B cell (primary cell): ENCODE data around the gene PLK3. TPM values are rescaled to one million over a fixed set of nuclear protein-coding genes. Genes with fewer than 3 reads are reported as not detected.

Source experiments
- ATAC-seq: fragments of 200-7000 bp; cut with Tn5 transposase; one replicate; pipeline ENCODE4 v1.10.0; 2021; ENCODE audit warnings: low read depth, mild to moderate bottlenecking, moderate number of reproducible peaks, moderate library complexity
- CTCF ChIA-PET: fragments of 350-600 bp; sonication (Branson Sonifier 250); formaldehyde crosslinking; loops from one replicate; lab custom pipeline; 2021; ENCODE audit warnings: antibody characterized with exemption, inconsistent platforms; lab: Charles Lee
- POLR2A ChIA-PET: fragments of 350-600 bp; sonication (Branson Sonifier 250); formaldehyde crosslinking; loops from one replicate; lab custom pipeline; 2021; ENCODE audit warnings: antibody characterized with exemption; lab: Charles Lee
- DNase-seq: peaks from one replicate; pipeline ENCODE4 v3.0.0; 2013
- H2AFZ ChIP-seq: 2 replicates; pipeline ENCODE4 v1.6.1; 2012; ENCODE audit warnings: mild to moderate bottlenecking, low read depth, low read length; ENCODE audit not compliant: insufficient read depth, poor library complexity, severe bottlenecking
- H3K27ac ChIP-seq, 2 donors: 1 replicate in 1 of 2; 2 replicates in 1 of 2; pipeline ENCODE4 v1.5.1; 2012 to 2013; ENCODE audit warnings: low read length in 2 of 2, mild to moderate bottlenecking in 2 of 2, moderate library complexity in 1 of 2
- H3K27me3 ChIP-seq, 4 experiments: fragments of 200-600 bp in 1 of 4; sonication (generic) in 1 of 4; replicated peaks in 1 of 4; 1 replicate in 2 of 4; 2 replicates in 2 of 4; pipeline versions ENCODE4 v1.6.1 to v1.7.0; 2013 to 2016; ENCODE audit warnings: low read length in 3 of 4, mild to moderate bottlenecking in 2 of 4, mixed read lengths in 1 of 4, moderate library complexity in 1 of 4; ENCODE audit not compliant: insufficient read depth in 4 of 4, control insufficient read depth in 3 of 4; ENCODE audit errors: control extremely low read depth in 1 of 4
- H3K36me3 ChIP-seq, 2 experiments: replicated peaks in 1 of 2; 1 replicate in 1 of 2; 2 replicates in 1 of 2; pipeline versions ENCODE4 v1.6.1 to v1.7.1; 2013; ENCODE audit warnings: low read length in 1 of 2; ENCODE audit not compliant: insufficient read depth in 2 of 2, control insufficient read depth in 1 of 2; ENCODE audit errors: control extremely low read depth in 1 of 2, extremely low read depth in 1 of 2
- H3K4me1 ChIP-seq, 2 donors: fragments of 200-600 bp in 1 of 2; sonication (generic) in 1 of 2; 1 replicate in 1 of 2; 2 replicates in 1 of 2; pipeline versions ENCODE4 v1.5.1 to v1.6.1; 2013 to 2017; ENCODE audit warnings: low read length in 2 of 2; ENCODE audit not compliant: control insufficient read depth in 2 of 2, insufficient read depth in 2 of 2
- H3K4me2 ChIP-seq: replicated peaks from 2 replicates; pipeline ENCODE3; 2012; ENCODE audit warnings: mild to moderate bottlenecking, low read depth, low read length; ENCODE audit not compliant: poor library complexity, severe bottlenecking
- H3K4me3 ChIP-seq, 5 experiments: fragments of 200-600 bp in 1 of 5; sonication (generic) in 1 of 5; 1 replicate in 3 of 5; 2 replicates in 2 of 5; pipeline versions ENCODE4 v1.5.1 to v1.7.0; 2011 to 2016; ENCODE audit warnings: low read length in 4 of 5, mild to moderate bottlenecking in 4 of 5, low read depth in 2 of 5, control low read depth in 1 of 5, moderate library complexity in 1 of 5; ENCODE audit not compliant: insufficient read depth in 1 of 5; ENCODE audit errors: control extremely low read depth in 1 of 5, extremely low read depth in 1 of 5
- H3K79me2 ChIP-seq: fragments of 200-600 bp; sonication (generic); one replicate; pipeline ENCODE4 v1.6.0; 2016; ENCODE audit warnings: low read length; ENCODE audit not compliant: control insufficient read depth, insufficient read depth
- H3K9ac ChIP-seq: fragments of 200-600 bp; sonication (generic); 2 replicates; pipeline ENCODE4 v1.6.1; 2017; ENCODE audit warnings: mild to moderate bottlenecking, low read length, moderate library complexity
- H3K9me3 ChIP-seq, 3 donors: one replicate each; pipeline versions ENCODE4 v1.6.1 to v1.7.1; 2013; ENCODE audit warnings: low read length in 2 of 3; ENCODE audit not compliant: control insufficient read depth in 2 of 3, insufficient read depth in 1 of 3; ENCODE audit errors: control extremely low read depth in 1 of 3
- H4K20me1 ChIP-seq: 2 replicates; pipeline ENCODE4 v1.6.0; 2012; ENCODE audit warnings: mild to moderate bottlenecking, low read length; ENCODE audit not compliant: insufficient read depth, control insufficient read depth, poor library complexity, severe bottlenecking
- H3K27ac Mint-ChIP-seq: one replicate; pipeline ENCODE4 v1.8.0; 2021; ENCODE audit warnings: mixed read lengths
- H3K27me3 Mint-ChIP-seq: one replicate; pipeline ENCODE4 v1.8.0; 2021; ENCODE audit warnings: mixed read lengths
- H3K4me1 Mint-ChIP-seq: one replicate; pipeline ENCODE4 v1.8.0; 2021; ENCODE audit warnings: mixed read lengths
- H3K4me3 Mint-ChIP-seq: one replicate; pipeline ENCODE4 v1.8.0; 2021; ENCODE audit warnings: mixed read lengths
- H3K9me3 Mint-ChIP-seq: one replicate; pipeline ENCODE4 v1.8.0; 2022; ENCODE audit warnings: mixed read lengths; ENCODE audit not compliant: insufficient read depth
- CTCF ChIP-seq: fragments of 200-600 bp; IDR thresholded peaks from one replicate; pipeline ENCODE4 v1.8.0; 2022; ENCODE audit warnings: antibody characterized with exemption, mild to moderate bottlenecking
- EZH2 ChIP-seq: IDR thresholded peaks from 2 replicates; pipeline ENCODE4 v1.6.1; 2012; ENCODE audit warnings: borderline replicate concordance, low read depth, mild to moderate bottlenecking, moderate library complexity, low read length; ENCODE audit not compliant: insufficient read depth, poor library complexity, severe bottlenecking
- WGBS: methylation state at CpG from one replicate; pipeline ENCODE4 v1.1.5; 2013; ENCODE audit warnings: missing lambda C conversion rate; ENCODE audit not compliant: insufficient coverage; 5-methylcytosine and 5-hydroxymethylcytosine counted together
- intact Hi-C: fragments of 100-400 bp; cut with micrococcal nuclease; formaldehyde crosslinking; loops from one replicate; pipeline ENCODE4 v1.10.0; 2022
- polyA plus RNA-seq: library from polyadenylated mRNA; depleted of rRNA; stranded (reverse); fragments of >200 nt; gene quantifications from 2 replicates; pipeline ENCODE4 v1.2.3, GENCODE V29; 2012
- total RNA-seq, 2 donors: library from RNA; stranded (reverse); fragments of 120-200 nt in 1 of 2; gene quantifications; 1 replicate in 1 of 2; 2 replicates in 1 of 2; pipeline versions ENCODE4 v1.2.3 to v1.2.4, GENCODE V29; 2013 to 2022

Gene PLK3
- total and polyA plus RNA-seq, 2 donors (not counting 1 experiment from before 2014, with no cell fraction given), result 35.9 to 93.5 TPM

- WGBS, result 86% methylated on average over 6 of the region's 6 CpGs
- Histone ChIP-seq H3K27ac (no peak overlapping the region), H3K36me3 (peaks cover 0 to 15% of the 10 kb centered on the region in 2 experiments), H3K4me2 (peak overlapping the region; percentile 90), H3K9ac (peak overlapping the region; percentile 64), H4K20me1 (peaks cover 4% of the 10 kb centered on the region), H3K79me2 (no peaks in the 10 kb centered on the region), H2AFZ (peak overlapping the region; percentile 85), H3K27me3 (no peaks in the 10 kb centered on the region), H3K4me3 (peak overlapping the region in 1 of 5 experiments; percentile 69), H3K4me1 (peaks cover 25 to 34% of the 10 kb centered on the region in 2 donors), H3K9me3 (no peaks in the 10 kb centered on the region)
- H3K4me3 Mint-ChIP-seq, result peak overlapping the region; percentile 82
- peak overlapping the region; percentile 78 for H3K27ac Mint-ChIP-seq
- no peak for DNase-seq
- CTCF ChIA-PET, result interaction anchor here (0.6 to 5.5 kb wide), 11 partner anchors 9 to 704 kb away, joined by 3 to 44 read pairs (median 4); partner anchors contain the start of genes BTBD19, HECTD3, PLK3 and RNU5D-1
- no peaks in the 10 kb centered on the region for H3K27me3 Mint-ChIP-seq
- intact Hi-C loops, result loop anchor here (5.0 kb wide), 2 partner anchors 202 to 902 kb away; partner anchors contain the start of genes EIF2B3, GPBP1L1 and TMEM69
- no peaks in the 10 kb centered on the region for H3K9me3 Mint-ChIP-seq
- peaks cover 35% of the 10 kb centered on the region for H3K4me1 Mint-ChIP-seq
- ATAC-seq, result no peak
- no peak for TF ChIP-seq EZH2
- TF ChIP-seq CTCF, result no peak
- POLR2A ChIA-PET, result interaction anchor here (0.8 to 3.1 kb wide), 6 partner anchors 9 to 518 kb away, joined by 3 to 25 read pairs (median 6); partner anchors contain the start of genes PLK3 and RPS8
Observed at GRCh38 chr1:44785029-44785380, 15.2 kb upstream of the PLK3 start.

- intact Hi-C loops, result loop anchor here (1.0 to 5.0 kb wide), 9 partner anchors 10 to 902 kb away; partner anchors contain the start of genes EIF2B3, GPBP1L1, PLK3 and RNU5D-1
- ChIA-PET CTCF (interaction anchor here (0.9 to 5.5 kb wide), 9 partner anchors 10 to 515 kb away, joined by 3 to 44 read pairs (median 4); partner anchors contain the start of genes BTBD19, HECTD3, PLK3 and RNU5D-1), POLR2A (interaction anchor here (0.8 to 3.1 kb wide), 5 partner anchors 10 to 34 kb away, joined by 4 to 25 read pairs (median 8); partner anchors contain the start of genes PLK3 and RPS8)
- H2AFZ ChIP-seq, result peak overlapping the region; percentile 82
- ATAC-seq (no peak), DNase-seq (no peak)
- peak overlapping the region; percentile 82 for H3K4me3 Mint-ChIP-seq
- H3K27ac ChIP-seq, result peak overlapping the region in 1 of 2 donors; percentile 50
- H3K9ac ChIP-seq, result peak overlapping the region; percentile 63
- peak overlapping the region in 4 of 5 experiments; percentile 53 to 68 (median 60) for H3K4me3 ChIP-seq
- no peaks in the 10 kb centered on the region for H3K79me2 ChIP-seq
- H3K4me1 Mint-ChIP-seq, result peaks cover 33% of the 10 kb centered on the region
- H3K4me1 ChIP-seq, result peaks cover 25 to 34% of the 10 kb centered on the region in 2 donors
- WGBS, result 18% methylated on average over 10 of the region's 11 CpGs
- no peaks in the 10 kb centered on the region for H3K27me3 Mint-ChIP-seq
- no peaks in the 10 kb centered on the region for H3K9me3 Mint-ChIP-seq
- no peaks in the 10 kb centered on the region for H3K9me3 ChIP-seq
- no peaks in the 10 kb centered on the region for H3K27me3 ChIP-seq
- H3K36me3 ChIP-seq, result peaks cover 0 to 10% of the 10 kb centered on the region in 2 experiments
- TF ChIP-seq EZH2 (no peak), CTCF (no peak)
- H3K27ac Mint-ChIP-seq, result peak overlapping the region; percentile 92
- H4K20me1 ChIP-seq, result peaks cover 4% of the 10 kb centered on the region
- H3K4me2 ChIP-seq, result peak overlapping the region; percentile 90
Observed at GRCh38 chr1:44785501-44786137, 14.6 kb upstream of the PLK3 start.
